Tibial artery (tissue), 4 donors: ENCODE data around the gene IGFLR1.

Source experiments
- DNase-seq, 2 donors: peaks; one replicate each; pipeline ENCODE4 v3.0.0-alpha.2; 2019
- H3K27ac ChIP-seq, 2 donors: fragments of 200-600 bp; sonication (generic) in 1 of 2; 1 replicate in 1 of 2; 2 replicates in 1 of 2; pipeline ENCODE4 v1.5.1; 2018 to 2019; ENCODE audit warnings: mild to moderate bottlenecking in 1 of 2
- H3K27me3 ChIP-seq, 2 donors: fragments of 200-600 bp; sonication (generic) in 1 of 2; one replicate each; pipeline versions ENCODE4 v1.5.1 to v1.6.0; 2016 to 2019
- H3K36me3 ChIP-seq, 3 donors: fragments of 200-600 bp; sonication (generic) in 2 of 3; one replicate each; pipeline ENCODE4 v1.5.1; 2016 to 2019; ENCODE audit warnings: mild to moderate bottlenecking in 2 of 3
- H3K4me1 ChIP-seq, 4 donors: fragments of 200-600 bp; sonication (generic) in 2 of 4; 1 replicate in 3 of 4; 2 replicates in 1 of 4; pipeline ENCODE4 v1.5.1; 2016 to 2019
- H3K4me3 ChIP-seq, 2 donors: fragments of 200-600 bp; sonication (generic) in 1 of 2; 1 replicate in 1 of 2; 2 replicates in 1 of 2; pipeline ENCODE4 v1.5.1; 2018 to 2019; ENCODE audit warnings: mild to moderate bottlenecking in 2 of 2
- H3K9me3 ChIP-seq, 3 donors: fragments of 200-600 bp; sonication (generic) in 1 of 3; one replicate each; pipeline ENCODE4 v1.5.1; 2016 to 2019
- CTCF ChIP-seq, 2 experiments: fragments of 200-600 bp in 1 of 2; fragments of 450-650 bp in 1 of 2; IDR thresholded peaks; one replicate each; pipeline ENCODE4 v1.5.1; 2017 to 2019; ENCODE audit warnings: antibody characterized with exemption in 2 of 2, mild to moderate bottlenecking in 1 of 2, moderate library complexity in 1 of 2
- intact Hi-C: fragments of 100-400 bp; cut with DNase I; formaldehyde crosslinking; loops from one replicate; pipeline ENCODE4 v1.15.0; 2023; ENCODE audit warnings: low total_unique reads

IGFLR1 gene

GRCh38 chr19:35723671-35724070, 18.6 kb downstream of the IGFLR1 start:
- Histone ChIP-seq H3K9me3 (no peaks in the 10 kb centered on the region), H3K27me3 (no peaks in the 10 kb centered on the region), H3K36me3 (peaks cover 75 to 94% (median 84%) of the 10 kb centered on the region in 3 donors), H3K4me3 (no peak overlapping the region), H3K4me1 (peaks cover 0 to 23% (median 13%) of the 10 kb centered on the region in 4 donors), H3K27ac (no peak overlapping the region)
- intact Hi-C loops = no loop called here
- TF ChIP-seq CTCF (IDR thresholded peaks at IDR 0.05) = no peak
- no peak for DNase-seq

GRCh38 chr19:35722897-35723296, 19.4 kb downstream of the IGFLR1 start:
- Histone ChIP-seq H3K36me3 (peaks cover 68 to 86% (median 76%) of the 10 kb centered on the region in 3 donors), H3K4me1 (peaks cover 0 to 25% (median 15%) of the 10 kb centered on the region in 4 donors), H3K9me3 (no peaks in the 10 kb centered on the region), H3K27ac (no peak overlapping the region), H3K4me3 (no peak overlapping the region), H3K27me3 (no peaks in the 10 kb centered on the region)
- no peak for TF ChIP-seq CTCF (IDR thresholded peaks at IDR 0.05)
- intact Hi-C loops = no loop called here
- DNase-seq = no peak

- Histone ChIP-seq H3K4me1 (peaks cover 0 to 25% (median 15%) of the 10 kb centered on the region in 4 donors), H3K36me3 (peaks cover 63 to 82% (median 72%) of the 10 kb centered on the region in 3 donors), H3K4me3 (no peak overlapping the region), H3K27me3 (no peaks in the 10 kb centered on the region), H3K27ac (no peak overlapping the region), H3K9me3 (no peaks in the 10 kb centered on the region)
- no peak for DNase-seq
- TF ChIP-seq CTCF (IDR thresholded peaks at IDR 0.05) = no peak
- intact Hi-C loops = no loop called here
Measured at GRCh38 chr19:35722461-35722860, 19.8 kb downstream of the IGFLR1 start.

- Histone ChIP-seq H3K4me1 (peaks cover 0 to 26% (median 16%) of the 10 kb centered on the region in 4 donors), H3K27me3 (no peaks in the 10 kb centered on the region), H3K36me3 (peaks cover 52 to 71% (median 61%) of the 10 kb centered on the region in 3 donors), H3K27ac (no peak overlapping the region), H3K9me3 (no peaks in the 10 kb centered on the region), H3K4me3 (no peak overlapping the region)
- intact Hi-C loops = no loop called here
- TF ChIP-seq CTCF (IDR thresholded peaks at IDR 0.05) = no peak
- DNase-seq = no peak
Measured at GRCh38 chr19:35721374-35721773, 20.9 kb downstream of the IGFLR1 start.

- intact Hi-C loops = no loop called here
- no peak for TF ChIP-seq CTCF (IDR thresholded peaks at IDR 0.05)
- H3K4me1 ChIP-seq = peaks cover 0 to 33% (median 22%) of the 10 kb centered on the region in 4 donors
- H3K9me3 ChIP-seq = no peaks in the 10 kb centered on the region
- H3K27ac ChIP-seq = no peak overlapping the region
- H3K27me3 ChIP-seq = no peaks in the 10 kb centered on the region
- peaks cover 45 to 64% (median 54%) of the 10 kb centered on the region in 3 donors for H3K36me3 ChIP-seq
- no peak overlapping the region for H3K4me3 ChIP-seq
- DNase-seq = no peak
Measured at GRCh38 chr19:35720648-35721047, 21.6 kb downstream of the IGFLR1 start.

GRCh38 chr19:35720163-35720524, 22.1 kb downstream of the IGFLR1 start:
- Histone ChIP-seq H3K4me3 (no peak overlapping the region), H3K9me3 (no peaks in the 10 kb centered on the region), H3K27me3 (no peaks in the 10 kb centered on the region), H3K27ac (no peak overlapping the region), H3K36me3 (peaks cover 40 to 58% (median 49%) of the 10 kb centered on the region in 3 donors), H3K4me1 (peaks cover 0 to 36% (median 26%) of the 10 kb centered on the region in 4 donors)
- intact Hi-C loops = no loop called here
- DNase-seq = no peak
- TF ChIP-seq CTCF (IDR thresholded peaks at IDR 0.05) = no peak
